Activated gamma-delta T cell treated with Interleukin-2 at 50 U/mL for 16 hours (primary cell): ENCODE data around the gene KLHDC1.
"Not testable (repeated sequence)": the region's sequence is repeated elsewhere in the genome, so short reads cannot be mapped to it uniquely, and the experiment has no call there.

Source experiments
- DNase-seq: peaks from one replicate; pipeline ENCODE4 v3.0.0-alpha.2; 2020

Gene KLHDC1

GRCh38 chr14:49692811-49693734, at the start of gene KLHDC1:
TSS of gene KLHDC1 (plus strand) at chr14:49693120. CDS start at chr14:49693195, 75 bp downstream.
- peak; percentile 74 for DNase-seq

GRCh38 chr14:49653508-49653907, 39.4 kb upstream of the KLHDC1 start:
- DNase-seq = no peak

GRCh38 chr14:49654511-49654910, 38.4 kb upstream of the KLHDC1 start:
- DNase-seq = no peak

- not testable (repeated sequence) for DNase-seq
Measured at GRCh38 chr14:49657500-49657899, 35.4 kb upstream of the KLHDC1 start.

GRCh38 chr14:49659526-49660455, 33.1 kb upstream of the KLHDC1 start:
- no peak for DNase-seq

- no peak for DNase-seq
Measured at GRCh38 chr14:49670475-49670874, 22.4 kb upstream of the KLHDC1 start.

GRCh38 chr14:49673586-49673985, 19.3 kb upstream of the KLHDC1 start:
- DNase-seq = no peak

- no peak for DNase-seq
Measured at GRCh38 chr14:49677643-49678042, 15.3 kb upstream of the KLHDC1 start.

- no peak for DNase-seq
Measured at GRCh38 chr14:49679271-49679670, 13.6 kb upstream of the KLHDC1 start.

GRCh38 chr14:49686425-49686824, 6.5 kb upstream of the KLHDC1 start:
- no peak for DNase-seq

GRCh38 chr14:49687942-49688700, 4.8 kb upstream of the KLHDC1 start, which contains the start of gene POLE2:
TSS of gene POLE2 (minus strand) at chr14:49688214. CDS start at chr14:49688203, 11 bp downstream.
- DNase-seq = peak; percentile 68

GRCh38 chr14:49688701-49689030, 4.3 kb upstream of the KLHDC1 start:
- no peak for DNase-seq

- DNase-seq = no peak
Measured at GRCh38 chr14:49691031-49691430, 1.9 kb upstream of the KLHDC1 start.

GRCh38 chr14:49692193-49692757, 645 bp upstream of the KLHDC1 start:
- no peak for DNase-seq

GRCh38 chr14:49693735-49694124, 810 bp downstream of the KLHDC1 start:
- DNase-seq = not testable (repeated sequence)

GRCh38 chr14:49702725-49703124, 9.8 kb downstream of the KLHDC1 start:
- DNase-seq = no peak

- no peak for DNase-seq
Measured at GRCh38 chr14:49703965-49704364, 11.0 kb downstream of the KLHDC1 start.

- not testable (repeated sequence) for DNase-seq
Measured at GRCh38 chr14:49704471-49704870, 11.6 kb downstream of the KLHDC1 start.

- not testable (repeated sequence) for DNase-seq
Measured at GRCh38 chr14:49710993-49711392, 18.1 kb downstream of the KLHDC1 start.

- no peak for DNase-seq
Measured at GRCh38 chr14:49720744-49721143, 27.8 kb downstream of the KLHDC1 start.

GRCh38 chr14:49721733-49722435, 29.0 kb downstream of the KLHDC1 start:
- DNase-seq = not testable (repeated sequence)

- DNase-seq = no peak
Measured at GRCh38 chr14:49727171-49727570, 34.3 kb downstream of the KLHDC1 start.
